ENCODE results near the gene SPRING1. TPM values are rescaled to one million over a fixed set of nuclear protein-coding genes. Genes with fewer than 3 reads are reported as not detected.

Gene SPRING1
- total RNA-seq, 1 donor, result 9.1 TPM

DNA sequence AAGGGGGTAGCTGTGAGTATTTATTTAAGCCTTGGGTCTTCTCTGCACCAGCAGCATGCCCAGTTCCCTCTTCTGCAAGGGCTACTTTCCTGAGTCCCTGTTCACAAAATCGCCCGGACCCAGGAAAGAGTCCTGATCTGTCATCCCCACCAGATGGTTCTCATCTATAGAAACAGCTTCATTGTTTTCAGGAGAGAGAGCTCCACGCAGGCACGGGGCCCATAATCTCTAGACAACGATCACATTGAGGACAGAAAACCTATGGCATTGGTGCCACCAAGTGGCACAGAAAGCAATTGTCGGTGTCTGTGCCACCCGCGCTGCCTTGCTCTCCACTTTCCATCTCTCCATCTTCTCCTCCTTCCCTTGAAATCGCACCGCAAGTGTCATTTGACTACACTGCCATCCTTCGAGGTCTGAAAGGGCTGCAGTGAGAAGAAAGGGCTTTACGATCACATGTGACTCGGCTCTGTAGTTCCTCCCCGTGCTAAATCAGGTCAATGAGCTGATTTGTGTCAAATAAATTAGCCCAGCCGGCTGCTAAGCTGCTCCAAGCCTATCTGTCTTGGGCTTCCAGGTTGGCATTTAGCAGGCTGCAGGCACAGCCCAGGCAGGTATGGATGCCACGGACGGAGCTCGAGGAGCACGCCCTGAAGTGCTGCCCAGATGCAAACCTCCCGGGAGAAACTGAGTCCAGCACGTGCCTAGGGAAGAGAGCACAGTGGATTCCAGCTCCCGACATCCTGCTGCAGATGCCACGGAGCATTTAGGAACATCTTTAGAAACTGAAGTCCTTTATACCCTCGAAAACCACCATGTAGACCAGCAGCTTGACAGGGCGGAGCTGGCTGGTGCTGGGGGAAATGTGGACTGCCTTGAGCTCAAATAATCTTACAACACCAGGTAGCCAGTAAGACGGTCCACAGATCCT is 28.8 kb downstream of the SPRING1 start:
- no peaks in the 10 kb centered on the region for H3K9me3 ChIP-seq (ENCODE audit: low read depth, low read length)
- H3K4me1 ChIP-seq (ENCODE audit: insufficient read depth, low read length), result peaks cover 11% of the 10 kb centered on the region
- peaks cover 8% of the 10 kb centered on the region for H3K27me3 ChIP-seq (ENCODE audit: insufficient read depth, low read length)
- H3K4me3 ChIP-seq (ENCODE audit: low read length), result no peak overlapping the region

GRCh38 chr12:116707751-116708150 is 30.1 kb downstream of the SPRING1 start:
- Histone ChIP-seq H3K27me3 (ENCODE audit: insufficient read depth, low read length) (peaks cover 8% of the 10 kb centered on the region), H3K4me1 (ENCODE audit: insufficient read depth, low read length) (peaks cover 11% of the 10 kb centered on the region), H3K4me3 (ENCODE audit: low read length) (no peak overlapping the region), H3K9me3 (ENCODE audit: low read depth, low read length) (no peaks in the 10 kb centered on the region)

DNA sequence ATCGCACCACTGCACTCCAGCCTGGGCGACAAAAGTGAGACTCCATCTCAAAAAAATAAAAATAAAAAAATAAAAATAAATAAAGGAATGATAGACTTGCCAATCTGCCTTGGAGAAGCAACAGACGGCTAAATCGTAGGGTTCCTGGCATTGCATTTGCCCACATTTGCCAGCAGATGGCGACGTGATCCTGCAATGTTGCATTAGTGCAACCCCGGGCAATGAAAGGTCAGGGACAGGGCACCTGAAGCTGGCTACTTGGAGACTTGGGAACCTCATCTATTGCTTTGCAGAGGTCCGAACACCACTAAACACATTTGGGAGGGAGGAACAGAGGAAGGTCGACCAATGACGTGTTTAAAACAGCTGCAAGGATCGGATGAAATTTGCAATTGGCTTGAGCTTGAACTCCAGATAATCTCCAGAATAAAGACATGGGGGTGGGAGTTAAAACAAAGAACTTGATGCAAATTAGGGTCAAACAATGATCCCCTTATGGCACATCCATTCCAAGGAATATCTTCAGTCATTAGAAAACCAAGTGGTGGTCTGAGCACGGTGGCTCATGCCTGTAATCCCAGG is 34.6 kb downstream of the SPRING1 start:
- Histone ChIP-seq H3K4me3 (ENCODE audit: low read length) (no peak overlapping the region), H3K4me1 (ENCODE audit: insufficient read depth, low read length) (peaks cover under 1% of the 10 kb centered on the region), H3K9me3 (ENCODE audit: low read depth, low read length) (no peaks in the 10 kb centered on the region), H3K27me3 (ENCODE audit: insufficient read depth, low read length) (no peaks in the 10 kb centered on the region)

DNA sequence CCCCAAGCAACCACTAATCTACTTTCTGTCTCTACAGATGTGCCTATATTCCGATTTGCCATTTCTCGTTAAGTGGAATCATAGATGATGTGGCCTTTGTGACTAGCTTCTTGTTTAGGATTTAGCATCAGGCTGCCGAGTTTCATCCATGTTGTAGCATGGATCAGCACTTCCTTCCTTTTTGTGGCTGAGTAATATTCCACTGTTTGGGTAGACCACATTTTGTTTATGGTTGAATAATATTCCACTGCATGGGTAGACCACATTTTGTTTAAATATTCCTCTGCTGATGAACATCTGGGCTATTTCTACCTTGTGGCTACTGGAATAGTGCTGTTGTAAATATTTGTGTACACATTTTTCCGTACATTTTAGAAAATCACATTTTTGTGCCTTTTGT is 36.4 kb downstream of the SPRING1 start:
- Histone ChIP-seq H3K9me3 (ENCODE audit: low read depth, low read length) (no peaks in the 10 kb centered on the region), H3K27me3 (ENCODE audit: insufficient read depth, low read length) (no peaks in the 10 kb centered on the region), H3K4me3 (ENCODE audit: low read length) (no peak overlapping the region), H3K4me1 (ENCODE audit: insufficient read depth, low read length) (no peaks in the 10 kb centered on the region)

DNA sequence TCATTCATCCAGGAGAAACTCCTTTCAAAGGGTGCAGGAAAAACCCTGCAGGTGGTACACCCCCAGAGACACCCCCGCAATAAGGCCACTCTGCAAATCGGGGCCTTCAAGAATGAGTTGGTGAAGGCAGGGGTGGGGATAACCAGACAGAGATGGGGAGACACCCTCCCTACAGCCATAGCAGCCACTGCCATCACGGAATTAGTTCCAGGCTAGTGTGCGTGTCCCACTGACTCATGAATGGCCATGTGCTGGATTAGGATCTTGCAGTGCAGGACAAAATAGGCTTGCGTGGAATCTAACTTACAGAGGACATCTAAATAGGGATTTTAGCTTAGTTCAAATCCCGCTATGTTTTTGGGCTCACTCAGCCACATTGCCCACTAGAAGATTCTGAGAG is 37.8 kb downstream of the SPRING1 start:
- H3K4me1 ChIP-seq (ENCODE audit: insufficient read depth, low read length), result peaks cover 4% of the 10 kb centered on the region
- H3K4me3 ChIP-seq (ENCODE audit: low read length), result no peak overlapping the region
- H3K9me3 ChIP-seq (ENCODE audit: low read depth, low read length), result no peaks in the 10 kb centered on the region
- H3K27me3 ChIP-seq (ENCODE audit: insufficient read depth, low read length), result no peaks in the 10 kb centered on the region

DNA sequence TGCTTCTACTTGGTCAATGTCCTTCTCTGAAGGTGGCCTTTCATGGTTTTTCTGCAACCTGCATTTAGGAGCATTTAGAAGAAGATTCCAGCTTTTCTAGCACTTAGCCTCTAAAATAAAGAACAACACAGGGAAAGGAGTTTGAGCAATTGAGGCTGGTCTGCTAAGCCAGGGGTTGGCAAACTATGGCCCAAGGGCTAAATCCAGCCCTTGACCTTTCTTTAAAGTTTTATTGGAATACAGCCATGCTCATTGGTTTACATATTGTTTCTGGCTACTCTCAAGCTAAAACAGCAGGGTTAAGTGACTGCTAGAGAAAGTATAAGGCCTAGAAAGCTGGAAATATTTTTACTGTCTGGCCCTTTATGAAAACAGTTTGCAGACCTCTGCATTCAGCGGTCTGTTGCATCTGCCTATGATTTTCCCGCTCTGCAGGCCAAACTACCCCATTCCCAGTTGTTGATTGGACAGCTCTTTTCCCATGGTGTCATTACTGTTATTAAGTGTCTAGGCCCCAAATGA is 39.3 kb downstream of the SPRING1 start:
- Histone ChIP-seq H3K9me3 (ENCODE audit: low read depth, low read length) (no peaks in the 10 kb centered on the region), H3K4me1 (ENCODE audit: insufficient read depth, low read length) (peaks cover 9% of the 10 kb centered on the region), H3K4me3 (ENCODE audit: low read length) (no peak overlapping the region), H3K27me3 (ENCODE audit: insufficient read depth, low read length) (peaks cover under 1% of the 10 kb centered on the region)

GRCh38 chr12:116698116-116698515 is 39.8 kb downstream of the SPRING1 start:
- peaks cover 3% of the 10 kb centered on the region for H3K27me3 ChIP-seq (ENCODE audit: insufficient read depth, low read length)
- H3K9me3 ChIP-seq (ENCODE audit: low read depth, low read length), result no peaks in the 10 kb centered on the region
- peaks cover 14% of the 10 kb centered on the region for H3K4me1 ChIP-seq (ENCODE audit: insufficient read depth, low read length)
- no peak overlapping the region for H3K4me3 ChIP-seq (ENCODE audit: low read length)

GRCh38 chr12:116697716-116698115 is 40.2 kb downstream of the SPRING1 start:
- H3K4me3 ChIP-seq (ENCODE audit: low read length), result no peak overlapping the region
- H3K9me3 ChIP-seq (ENCODE audit: low read depth, low read length), result no peaks in the 10 kb centered on the region
- H3K4me1 ChIP-seq (ENCODE audit: insufficient read depth, low read length), result peaks cover 18% of the 10 kb centered on the region
- H3K27me3 ChIP-seq (ENCODE audit: insufficient read depth, low read length), result peaks cover 3% of the 10 kb centered on the region

GRCh38 chr12:116697305-116697704 is 40.6 kb downstream of the SPRING1 start:
- Histone ChIP-seq H3K4me1 (ENCODE audit: insufficient read depth, low read length) (peaks cover 22% of the 10 kb centered on the region), H3K9me3 (ENCODE audit: low read depth, low read length) (no peaks in the 10 kb centered on the region), H3K27me3 (ENCODE audit: insufficient read depth, low read length) (peaks cover 3% of the 10 kb centered on the region), H3K4me3 (ENCODE audit: low read length) (no peak overlapping the region)

- Histone ChIP-seq H3K4me3 (ENCODE audit: low read length) (no peak overlapping the region), H3K27me3 (ENCODE audit: insufficient read depth, low read length) (peaks cover 3% of the 10 kb centered on the region), H3K4me1 (ENCODE audit: insufficient read depth, low read length) (peaks cover 23% of the 10 kb centered on the region), H3K9me3 (ENCODE audit: low read depth, low read length) (no peaks in the 10 kb centered on the region)
Measured at GRCh38 chr12:116695464-116695725, 42.5 kb downstream of the SPRING1 start.

DNA sequence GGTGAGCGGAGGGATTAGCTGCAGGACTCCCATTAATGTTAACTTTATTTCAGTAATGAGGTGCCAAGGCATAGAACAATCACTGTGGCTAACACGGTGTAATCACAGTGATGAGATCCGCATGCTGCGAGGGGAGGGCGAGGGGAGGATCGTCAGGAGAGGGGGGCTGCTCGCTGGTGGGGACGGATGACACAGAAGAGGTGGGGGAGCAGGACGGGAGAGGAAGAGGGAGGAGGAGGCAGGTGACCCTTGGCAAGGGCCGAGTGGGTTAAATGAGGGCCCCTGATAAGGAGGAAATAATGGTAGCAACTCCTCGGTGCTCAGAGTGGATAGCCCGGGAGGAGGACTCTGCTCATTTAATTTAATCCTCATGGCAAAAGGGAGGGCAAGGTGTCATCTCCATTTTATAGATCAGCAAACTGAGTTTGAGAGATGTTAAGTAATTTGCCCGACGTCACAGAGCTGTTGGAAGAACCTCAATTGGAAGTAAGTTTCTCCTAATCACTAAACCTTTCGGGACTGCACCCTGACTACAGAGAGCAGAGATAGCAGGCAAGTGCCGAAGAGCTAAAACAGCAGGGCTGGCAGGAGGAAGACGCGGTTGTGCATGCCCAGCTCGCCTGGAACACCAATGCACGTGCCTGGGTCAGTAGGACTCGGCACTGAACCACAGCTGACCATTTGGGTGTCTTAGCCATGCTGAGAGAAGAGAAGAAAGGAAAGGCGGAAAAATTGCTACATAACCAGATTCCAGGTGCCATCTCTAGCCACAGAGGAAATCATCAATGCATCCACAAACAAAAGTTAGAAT is 43.0 kb downstream of the SPRING1 start:
- H3K4me1 ChIP-seq (ENCODE audit: insufficient read depth, low read length), result peaks cover 29% of the 10 kb centered on the region
- peaks cover 3% of the 10 kb centered on the region for H3K27me3 ChIP-seq (ENCODE audit: insufficient read depth, low read length)
- no peaks in the 10 kb centered on the region for H3K9me3 ChIP-seq (ENCODE audit: low read depth, low read length)
- no peak overlapping the region for H3K4me3 ChIP-seq (ENCODE audit: low read length)

DNA sequence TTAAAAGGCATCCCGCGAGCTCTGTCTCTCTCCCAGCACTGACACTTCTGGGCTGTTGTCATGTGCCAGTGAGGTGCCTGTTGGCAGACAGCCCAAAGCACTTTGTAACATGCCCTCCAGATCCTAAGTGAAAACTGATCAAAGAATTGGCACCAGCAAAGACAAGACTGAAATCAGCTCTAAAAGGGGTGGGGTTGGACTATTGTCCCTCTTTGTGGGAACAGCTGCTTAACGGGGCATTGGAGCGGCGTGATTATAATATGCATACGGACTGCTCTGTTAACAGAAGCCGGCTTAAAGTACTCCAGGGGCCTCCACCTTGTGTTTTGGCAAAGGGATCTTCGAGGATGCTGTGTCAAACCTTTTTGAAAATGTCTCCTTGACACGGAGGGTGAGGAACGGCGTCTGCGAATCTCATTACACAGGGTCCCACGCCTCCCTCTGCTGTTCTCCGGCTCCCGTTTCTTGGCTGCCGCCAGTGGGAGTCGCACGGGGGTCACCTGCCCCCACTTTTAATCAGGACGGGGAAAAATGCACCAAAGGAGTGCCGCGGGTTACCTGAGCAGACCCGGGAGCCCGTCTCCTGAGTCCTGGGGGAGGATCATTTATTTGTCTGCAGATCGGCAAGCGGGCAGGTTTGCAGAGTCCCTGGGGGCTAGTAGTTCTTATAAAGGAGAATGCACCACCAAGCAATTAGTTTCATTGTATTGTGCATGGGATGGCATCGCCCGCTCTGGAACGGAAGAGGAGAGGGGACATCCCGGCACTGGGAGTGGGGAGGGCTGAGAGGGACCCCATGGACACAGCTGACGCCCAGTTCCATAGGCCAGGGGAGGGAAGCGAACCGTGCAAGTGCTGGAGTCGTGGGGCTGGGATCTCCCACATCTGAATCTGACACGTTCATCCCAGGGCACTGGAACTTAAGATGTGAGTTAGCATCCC is 44.3 kb downstream of the SPRING1 start:
- H3K4me3 ChIP-seq (ENCODE audit: low read length), result no peak overlapping the region
- peaks cover 37% of the 10 kb centered on the region for H3K4me1 ChIP-seq (ENCODE audit: insufficient read depth, low read length)
- no peaks in the 10 kb centered on the region for H3K9me3 ChIP-seq (ENCODE audit: low read depth, low read length)
- H3K27me3 ChIP-seq (ENCODE audit: insufficient read depth, low read length), result peaks cover 3% of the 10 kb centered on the region

GRCh38 chr12:116692605-116693004 is 45.3 kb downstream of the SPRING1 start:
- H3K27me3 ChIP-seq (ENCODE audit: insufficient read depth, low read length), result peaks cover 3% of the 10 kb centered on the region
- no peak overlapping the region for H3K4me3 ChIP-seq (ENCODE audit: low read length)
- peaks cover 42% of the 10 kb centered on the region for H3K4me1 ChIP-seq (ENCODE audit: insufficient read depth, low read length)
- H3K9me3 ChIP-seq (ENCODE audit: low read depth, low read length), result no peaks in the 10 kb centered on the region

- H3K9me3 ChIP-seq (ENCODE audit: low read depth, low read length), result no peaks in the 10 kb centered on the region
- H3K27me3 ChIP-seq (ENCODE audit: insufficient read depth, low read length), result peaks cover 3% of the 10 kb centered on the region
- peaks cover 42% of the 10 kb centered on the region for H3K4me1 ChIP-seq (ENCODE audit: insufficient read depth, low read length)
- no peak overlapping the region for H3K4me3 ChIP-seq (ENCODE audit: low read length)
Measured at GRCh38 chr12:116691636-116692035, 46.2 kb downstream of the SPRING1 start.
